Activated naive CD8-positive, alpha-beta T cell treated with anti-CD3 and anti-CD28 coated beads, Interleukin-2, amount 50 U/mL, for 24 hours (primary cell): ENCODE results near the gene SACS.

Source experiments
- ATAC-seq: fragments of 150-1000 bp; cut with Tn5 transposase; one replicate; pipeline ENCODE4 v1.10.0; 2021
- DNase-seq: peaks from one replicate; pipeline ENCODE4 v3.0.0; 2021
- H3K27ac Mint-ChIP-seq: one replicate; pipeline ENCODE4 v1.8.0; 2021; ENCODE audit warnings: mild to moderate bottlenecking, mixed read lengths
- H3K27me3 Mint-ChIP-seq: one replicate; pipeline ENCODE4 v1.8.0; 2021; ENCODE audit warnings: mixed read lengths
- H3K36me3 Mint-ChIP-seq: one replicate; pipeline ENCODE4 v1.8.0; 2021; ENCODE audit warnings: low read depth, mixed read lengths
- H3K4me1 Mint-ChIP-seq: one replicate; pipeline ENCODE4 v1.8.0; 2021; ENCODE audit warnings: mixed read lengths
- H3K4me3 Mint-ChIP-seq: one replicate; pipeline ENCODE4 v1.8.0; 2021; ENCODE audit warnings: mild to moderate bottlenecking, moderate library complexity, mixed read lengths
- H3K9me3 Mint-ChIP-seq: one replicate; pipeline ENCODE4 v1.8.0; 2021; ENCODE audit warnings: mixed read lengths

SACS gene

DNA sequence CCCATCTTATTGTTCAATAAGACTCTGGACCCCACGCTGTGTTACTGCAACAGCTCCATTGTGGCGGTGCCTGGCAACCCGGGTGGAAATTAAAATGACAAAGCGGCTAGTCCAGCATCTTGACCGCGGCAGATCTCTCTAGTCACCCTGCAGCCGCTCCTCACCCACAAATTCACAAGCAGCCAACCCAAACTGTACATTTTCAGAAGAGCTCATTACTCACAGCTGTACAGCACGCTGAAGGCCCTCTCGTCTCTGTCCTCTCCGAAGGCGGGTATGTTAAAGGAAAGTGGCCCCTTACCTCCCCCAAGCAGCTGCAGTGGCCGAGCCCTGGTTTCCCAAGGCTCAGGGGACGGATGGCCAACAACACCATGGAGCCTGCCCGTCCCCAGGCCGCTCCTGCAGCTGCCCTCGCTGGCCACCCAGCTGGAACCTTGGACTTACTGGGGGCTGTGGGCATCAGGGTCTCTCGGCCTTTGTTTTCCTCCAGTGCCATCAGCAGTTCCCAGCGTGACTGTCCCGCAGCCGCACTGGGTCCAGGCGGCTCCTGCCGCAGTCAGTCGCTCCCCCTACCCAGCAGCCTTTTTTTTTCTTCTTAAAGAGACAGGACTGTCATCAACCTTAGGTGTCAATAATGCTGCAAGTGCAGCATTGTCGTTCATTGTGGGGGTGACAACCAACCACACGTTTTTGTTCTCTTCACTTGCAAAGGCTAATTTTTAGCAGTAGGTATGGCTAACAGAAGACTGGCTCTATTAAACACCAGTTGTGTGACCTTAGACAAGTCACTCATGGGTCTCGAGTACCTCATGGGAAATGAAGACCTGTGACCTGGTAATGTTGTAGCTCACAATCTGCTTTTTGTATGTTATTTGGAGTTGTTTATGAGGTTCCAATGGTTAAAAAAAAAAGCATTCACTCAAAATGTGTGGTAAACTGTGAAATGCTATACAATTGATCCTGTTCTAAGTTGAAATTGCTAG is at the start of gene SACS:
Gene SACS, minus strand, starts transcription at position 532 of the 983 bp plus-strand sequence. CDS start 22,463 bp downstream, outside the sequence.
- no peak for DNase-seq
- Mint-ChIP-seq H3K36me3 (no peaks in the 10 kb centered on the region), H3K4me1 (peaks cover 3% of the 10 kb centered on the region), H3K27me3 (peaks cover 28% of the 10 kb centered on the region), H3K9me3 (no peaks in the 10 kb centered on the region), H3K4me3 (no peak within 1 kb of the TSS), H3K27ac (no peak within 1 kb of the TSS)
- no peak for ATAC-seq

GRCh38 chr13:23480324-23480723 is 46.8 kb upstream of the SACS start:
- Mint-ChIP-seq H3K27ac (no peak overlapping the region), H3K4me1 (no peaks in the 10 kb centered on the region), H3K4me3 (no peak overlapping the region), H3K9me3 (peaks cover 30% of the 10 kb centered on the region), H3K36me3 (peaks cover 2% of the 10 kb centered on the region), H3K27me3 (peaks cover 15% of the 10 kb centered on the region)
- no peak for ATAC-seq
- DNase-seq, result no peak

DNA sequence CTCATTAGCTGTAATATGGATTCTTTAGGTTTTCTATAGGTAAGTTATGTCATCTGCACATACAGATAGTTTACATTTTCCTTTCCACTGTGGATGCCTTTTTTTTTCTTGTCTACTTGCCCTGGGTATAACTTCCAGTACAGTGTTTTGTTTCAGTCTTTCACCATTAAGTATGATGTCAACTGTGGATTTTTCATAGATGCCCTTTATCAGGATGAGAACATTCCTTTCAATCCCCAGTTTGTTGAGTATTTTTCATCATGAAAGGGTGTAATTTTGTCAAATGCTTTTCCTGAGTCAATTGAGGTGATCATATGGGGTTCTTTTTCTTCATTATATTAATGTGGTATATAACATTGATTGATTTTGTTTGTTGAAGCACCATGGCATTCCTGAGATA is 43.6 kb upstream of the SACS start:
- Mint-ChIP-seq H3K4me3 (no peak overlapping the region), H3K9me3 (peaks cover 30% of the 10 kb centered on the region), H3K36me3 (peaks cover 2% of the 10 kb centered on the region), H3K27ac (no peak overlapping the region), H3K27me3 (peaks cover 10% of the 10 kb centered on the region), H3K4me1 (no peaks in the 10 kb centered on the region)
- ATAC-seq (no peak), DNase-seq (no peak)

GRCh38 chr13:23473221-23473620 is 39.7 kb upstream of the SACS start:
- Mint-ChIP-seq H3K27me3 (peaks cover 12% of the 10 kb centered on the region), H3K36me3 (no peaks in the 10 kb centered on the region), H3K4me3 (no peak overlapping the region), H3K9me3 (no peaks in the 10 kb centered on the region), H3K27ac (no peak overlapping the region), H3K4me1 (no peaks in the 10 kb centered on the region)
- DNase-seq (no peak), ATAC-seq (no peak)

DNA sequence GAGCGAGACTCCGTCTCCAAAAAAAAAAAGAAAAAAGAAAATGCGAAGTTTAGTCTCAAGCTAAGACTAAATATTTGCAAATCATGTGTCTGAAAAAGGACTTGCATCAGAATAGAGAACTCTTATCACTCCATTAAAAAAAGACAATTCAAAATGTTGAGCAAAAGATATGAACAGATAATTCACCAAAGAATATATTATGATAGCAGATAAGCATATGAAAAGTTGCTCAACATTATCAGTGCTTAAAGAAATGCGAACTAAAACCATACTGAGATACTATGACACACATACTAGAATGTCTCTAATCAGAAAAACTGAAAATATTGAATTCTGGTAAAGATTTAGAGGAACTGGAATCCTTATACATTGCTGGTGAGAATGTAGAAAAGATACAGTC is 38.7 kb upstream of the SACS start:
- no peak overlapping the region for H3K4me3 Mint-ChIP-seq
- ATAC-seq (no peak), DNase-seq (no peak)
- peaks cover 3% of the 10 kb centered on the region for H3K4me1 Mint-ChIP-seq
- peaks cover 9% of the 10 kb centered on the region for H3K27me3 Mint-ChIP-seq
- no peaks in the 10 kb centered on the region for H3K36me3 Mint-ChIP-seq
- no peak overlapping the region for H3K27ac Mint-ChIP-seq
- H3K9me3 Mint-ChIP-seq, result no peaks in the 10 kb centered on the region

DNA sequence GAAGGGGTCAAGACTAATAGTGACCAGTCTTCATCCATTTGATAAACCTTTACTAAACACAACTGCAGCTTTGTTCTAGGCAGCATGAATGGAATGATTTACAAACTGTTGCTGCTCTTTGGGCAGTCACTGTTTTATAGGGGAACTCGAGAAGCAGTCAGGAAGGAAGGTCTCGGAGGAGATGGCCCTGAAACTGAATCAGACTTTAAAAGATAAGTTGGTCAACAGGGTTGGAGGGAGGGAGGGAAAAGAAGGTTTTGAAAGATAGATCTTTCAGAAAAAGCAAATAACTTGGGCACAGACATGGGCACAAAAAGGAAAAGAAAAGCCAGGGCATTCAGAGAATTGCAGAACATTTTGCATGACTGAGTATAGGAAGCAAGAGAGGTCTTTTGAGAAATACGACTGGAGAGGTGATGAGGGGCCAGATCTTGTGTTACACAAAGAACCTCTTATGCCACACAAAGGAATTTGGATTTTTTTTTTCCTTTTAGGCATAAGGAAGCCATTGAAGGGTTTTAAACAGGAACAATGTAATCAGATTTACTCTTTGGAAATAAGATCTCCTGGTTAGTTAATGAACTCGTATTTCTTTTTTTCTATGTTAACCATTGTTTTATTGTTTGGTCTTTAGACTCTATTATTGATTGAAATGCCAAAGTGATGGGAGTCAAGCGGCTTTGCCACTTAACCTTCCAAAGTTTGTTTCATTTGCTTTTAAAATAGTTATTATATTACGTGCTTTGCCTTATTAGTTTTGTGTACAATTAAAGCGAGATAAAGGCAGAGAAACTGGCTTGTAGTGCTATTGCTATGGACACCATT is 37.5 kb upstream of the SACS start:
- Mint-ChIP-seq H3K27ac (no peak overlapping the region), H3K36me3 (no peaks in the 10 kb centered on the region), H3K4me3 (no peak overlapping the region), H3K9me3 (no peaks in the 10 kb centered on the region), H3K4me1 (peaks cover 8% of the 10 kb centered on the region), H3K27me3 (peaks cover 6% of the 10 kb centered on the region)
- no peak for DNase-seq
- no peak for ATAC-seq

DNA sequence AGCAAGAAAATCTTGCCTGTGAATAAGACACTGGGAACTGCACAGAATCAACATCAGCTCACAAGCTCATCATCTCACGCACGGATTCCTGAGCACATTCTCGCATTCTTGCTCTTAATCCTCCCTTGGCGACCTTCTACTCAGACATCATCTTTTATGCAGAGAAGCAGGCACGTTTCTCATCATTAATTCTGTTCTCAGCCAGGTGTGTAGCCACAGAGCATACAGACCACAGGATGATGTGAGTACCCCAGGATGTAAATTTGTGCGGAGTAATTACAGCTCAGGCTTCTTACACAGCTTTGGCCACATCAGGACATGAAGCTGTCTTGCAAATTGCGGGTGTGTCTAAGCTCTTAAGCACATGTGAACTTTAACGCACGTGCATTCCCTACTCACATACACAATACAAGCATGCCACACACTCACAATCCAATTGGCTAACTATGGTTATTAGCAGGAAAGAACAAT is 36.5 kb upstream of the SACS start:
- ATAC-seq, result no peak
- Mint-ChIP-seq H3K27me3 (peaks cover 11% of the 10 kb centered on the region), H3K4me1 (peaks cover 9% of the 10 kb centered on the region), H3K9me3 (no peaks in the 10 kb centered on the region), H3K4me3 (no peak overlapping the region), H3K27ac (no peak overlapping the region), H3K36me3 (no peaks in the 10 kb centered on the region)
- DNase-seq, result no peak

GRCh38 chr13:23468811-23469210 is 35.3 kb upstream of the SACS start:
- H3K9me3 Mint-ChIP-seq, result no peaks in the 10 kb centered on the region
- no peaks in the 10 kb centered on the region for H3K36me3 Mint-ChIP-seq
- ATAC-seq (no peak), DNase-seq (no peak)
- H3K4me3 Mint-ChIP-seq, result no peak overlapping the region
- no peak overlapping the region for H3K27ac Mint-ChIP-seq
- H3K4me1 Mint-ChIP-seq, result peaks cover 9% of the 10 kb centered on the region
- H3K27me3 Mint-ChIP-seq, result peaks cover 13% of the 10 kb centered on the region

- peaks cover 14% of the 10 kb centered on the region for H3K27me3 Mint-ChIP-seq
- DNase-seq (no peak), ATAC-seq (no peak)
These were observed 34.4 kb upstream of the SACS start for GRCh38 chr13:23467932-23468278.

GRCh38 chr13:23467048-23467931 is 33.8 kb upstream of the SACS start:
- Mint-ChIP-seq H3K9me3 (no peaks in the 10 kb centered on the region), H3K4me3 (no peak overlapping the region), H3K27ac (no peak overlapping the region), H3K4me1 (peaks cover 13% of the 10 kb centered on the region), H3K36me3 (no peaks in the 10 kb centered on the region), H3K27me3 (peaks cover 14% of the 10 kb centered on the region)
- DNase-seq (no peak), ATAC-seq (no peak)

More at GRCh38 chr13:23467932-23468278, 34.4 kb upstream of the SACS start:
- Mint-ChIP-seq H3K4me1 (peaks cover 13% of the 10 kb centered on the region), H3K9me3 (no peaks in the 10 kb centered on the region), H3K27ac (no peak overlapping the region), H3K4me3 (no peak overlapping the region), H3K36me3 (no peaks in the 10 kb centered on the region)

DNA sequence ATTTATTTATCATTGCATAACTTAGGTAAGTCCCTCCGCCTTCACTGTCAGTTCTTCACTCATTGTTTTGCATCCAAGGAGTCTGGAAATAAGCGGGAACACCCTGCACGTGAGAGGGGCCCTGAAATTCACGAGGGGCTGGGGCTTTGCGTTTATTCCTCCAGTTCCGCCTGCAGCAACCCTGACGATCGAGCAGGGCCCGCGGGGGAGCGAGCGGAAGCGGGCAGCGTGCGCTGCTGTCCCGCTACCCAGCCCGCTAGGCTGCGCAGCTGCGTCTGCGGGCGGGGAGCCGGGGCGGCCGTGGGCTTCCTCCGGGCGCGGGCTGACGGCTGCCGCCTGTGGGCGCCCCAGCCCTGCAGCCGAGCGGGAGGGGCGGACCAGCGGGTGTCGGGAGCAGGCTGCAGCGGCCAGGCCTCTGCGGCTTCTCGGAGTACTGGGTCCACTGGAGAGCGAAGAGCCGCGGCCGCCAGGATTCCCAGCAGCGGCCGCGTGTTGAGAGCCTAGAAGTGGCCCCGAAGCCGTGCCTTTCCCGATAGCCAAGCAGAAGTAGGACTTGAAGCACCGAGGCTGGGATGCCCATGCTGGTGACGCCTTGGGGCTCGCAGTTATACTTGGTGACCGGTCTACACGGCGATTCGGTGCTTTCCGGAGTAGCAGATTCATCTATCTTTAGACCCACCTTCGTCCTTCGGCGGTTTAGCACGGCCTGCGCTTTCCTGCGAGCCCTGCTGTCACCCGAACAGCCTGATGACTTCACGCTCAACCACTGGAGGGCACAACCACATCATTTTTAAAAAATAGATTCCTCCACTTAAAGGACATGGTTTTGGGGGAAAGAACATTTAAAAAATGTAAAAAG is 32.9 kb upstream of the SACS start:
- ATAC-seq (peak; percentile 92), DNase-seq (peak; percentile 63)
- peaks cover 14% of the 10 kb centered on the region for H3K27me3 Mint-ChIP-seq
- peak overlapping the region; percentile 55 for H3K4me3 Mint-ChIP-seq
- H3K9me3 Mint-ChIP-seq, result no peaks in the 10 kb centered on the region
- H3K36me3 Mint-ChIP-seq, result no peaks in the 10 kb centered on the region
- H3K27ac Mint-ChIP-seq, result no peak overlapping the region
- H3K4me1 Mint-ChIP-seq, result peaks cover 13% of the 10 kb centered on the region

- no peak overlapping the region for H3K4me3 Mint-ChIP-seq
- H3K4me1 Mint-ChIP-seq, result peaks cover 13% of the 10 kb centered on the region
- ATAC-seq (no peak), DNase-seq (no peak)
- H3K27me3 Mint-ChIP-seq, result peaks cover 11% of the 10 kb centered on the region
- H3K36me3 Mint-ChIP-seq, result no peaks in the 10 kb centered on the region
- no peak overlapping the region for H3K27ac Mint-ChIP-seq
- no peaks in the 10 kb centered on the region for H3K9me3 Mint-ChIP-seq
These were observed 30.2 kb upstream of the SACS start for GRCh38 chr13:23463661-23464060.

GRCh38 chr13:23462815-23463559 is 29.5 kb upstream of the SACS start:
- ATAC-seq (no peak), DNase-seq (no peak)
- Mint-ChIP-seq H3K9me3 (no peaks in the 10 kb centered on the region), H3K4me3 (no peak overlapping the region), H3K27ac (no peak overlapping the region), H3K4me1 (peaks cover 13% of the 10 kb centered on the region), H3K36me3 (no peaks in the 10 kb centered on the region), H3K27me3 (peaks cover 11% of the 10 kb centered on the region)
